Trophoblast cell (in vitro differentiated cells and primary cell): ENCODE data around the gene SRPK2.
A peak's percentile ranks its signal among the peaks of the same experiment; 100 is the strongest.
"Not testable (repeated sequence)": the region's sequence is repeated elsewhere in the genome, so short reads cannot be mapped to it uniquely, and the experiment has no call there.

Experiments
- DNase-seq, 2 donors: peaks; one replicate each; pipeline ENCODE4 v3.0.0-alpha.2; 2016
- H2AFZ ChIP-seq: 2 replicates; pipeline ENCODE4 v1.6.1; 2013; ENCODE audit warnings: low read length, moderate library complexity, mild to moderate bottlenecking; ENCODE audit not compliant: insufficient read depth, poor library complexity
- H2AK5ac ChIP-seq: 2 replicates; pipeline ENCODE4 v1.6.1; 2013; ENCODE audit warnings: mild to moderate bottlenecking, low read length
- H2BK120ac ChIP-seq: 2 replicates; pipeline ENCODE4 v1.6.1; 2013; ENCODE audit warnings: low read length, mild to moderate bottlenecking, moderate library complexity; ENCODE audit not compliant: insufficient read depth, poor library complexity
- H2BK12ac ChIP-seq: 2 replicates; pipeline ENCODE4 v1.6.1; 2013; ENCODE audit warnings: mild to moderate bottlenecking, low read length, moderate library complexity
- H2BK5ac ChIP-seq: 2 replicates; pipeline ENCODE4 v1.6.1; 2013; ENCODE audit warnings: low read length, low read depth, moderate library complexity, mild to moderate bottlenecking; ENCODE audit not compliant: poor library complexity
- H3K14ac ChIP-seq: 2 replicates; pipeline ENCODE4 v1.6.1; 2013; ENCODE audit warnings: mild to moderate bottlenecking, low read length
- H3K18ac ChIP-seq: 2 replicates; pipeline ENCODE4 v1.6.1; 2013; ENCODE audit warnings: mild to moderate bottlenecking, low read length
- H3K23ac ChIP-seq: 2 replicates; pipeline ENCODE4 v1.6.1; 2013; ENCODE audit warnings: low read length
- H3K27ac ChIP-seq: 2 replicates; pipeline ENCODE4 v1.5.1; 2013; ENCODE audit warnings: low read depth, mild to moderate bottlenecking, inconsistent platforms, low read length, moderate library complexity
- H3K27me3 ChIP-seq: 2 replicates; pipeline ENCODE4 v1.6.1; 2013; ENCODE audit warnings: inconsistent platforms, mild to moderate bottlenecking, low read length, moderate library complexity; ENCODE audit not compliant: insufficient read depth
- H3K36me3 ChIP-seq, 2 experiments: 1 replicate in 1 of 2; 2 replicates in 1 of 2; pipeline ENCODE4 v1.6.1; 2013; ENCODE audit warnings: low read length in 2 of 2, mild to moderate bottlenecking in 2 of 2, moderate library complexity in 1 of 2; ENCODE audit not compliant: insufficient read depth in 2 of 2, control insufficient read depth in 1 of 2
- H3K4ac ChIP-seq: 2 replicates; pipeline ENCODE4 v1.6.1; 2013; ENCODE audit warnings: low read depth, mild to moderate bottlenecking, low read length, moderate library complexity
- H3K4me1 ChIP-seq, 2 experiments: 1 replicate in 1 of 2; 2 replicates in 1 of 2; pipeline ENCODE4 v1.6.1; 2013; ENCODE audit warnings: low read length in 2 of 2, mild to moderate bottlenecking in 2 of 2, moderate library complexity in 1 of 2; ENCODE audit not compliant: insufficient read depth in 2 of 2, control insufficient read depth in 1 of 2
- H3K4me2 ChIP-seq: 2 replicates; pipeline ENCODE4 v1.6.1; 2013; ENCODE audit warnings: inconsistent platforms, mild to moderate bottlenecking, low read length, moderate library complexity
- H3K4me3 ChIP-seq: 2 replicates; pipeline ENCODE4 v1.5.1; 2013; ENCODE audit warnings: mild to moderate bottlenecking, low read depth, low read length, inconsistent platforms
- H3K79me1 ChIP-seq: one replicate; pipeline ENCODE4 v1.6.1; 2013; ENCODE audit warnings: low read length
- H3K79me2 ChIP-seq: 2 replicates; pipeline ENCODE4 v1.6.1; 2013; ENCODE audit warnings: low read length, mild to moderate bottlenecking; ENCODE audit not compliant: control insufficient read depth, insufficient read depth, poor library complexity
- H3K9ac ChIP-seq: 2 replicates; pipeline ENCODE4 v1.6.1; 2013; ENCODE audit warnings: mild to moderate bottlenecking, low read length
- H3K9me3 ChIP-seq: 2 replicates; pipeline ENCODE4 v1.6.1; 2013; ENCODE audit warnings: low read depth, mild to moderate bottlenecking, control low read depth, inconsistent platforms, low read length; ENCODE audit not compliant: insufficient read depth
- H4K12ac ChIP-seq: 2 replicates; pipeline ENCODE4 v1.6.1; 2013; ENCODE audit warnings: low read depth, mild to moderate bottlenecking, low read length, moderate library complexity
- H4K8ac ChIP-seq: 2 replicates; pipeline ENCODE4 v1.6.1; 2013; ENCODE audit warnings: low read depth, mild to moderate bottlenecking, low read length, moderate library complexity
- H4K91ac ChIP-seq: one replicate; pipeline ENCODE4 v1.6.1; 2013; ENCODE audit warnings: low read depth, mild to moderate bottlenecking, low read length, moderate library complexity
- WGBS: extraction: QIAGEN DNeasy Blood & Tissue Kit; methylation state at CpG from one replicate; pipeline ENCODE4 v1.1.7; 2013; ENCODE audit warnings: missing lambda C conversion rate; ENCODE audit not compliant: insufficient read length, insufficient coverage; ENCODE audit errors: extremely low coverage; 5-methylcytosine and 5-hydroxymethylcytosine counted together

Gene SRPK2

DNA sequence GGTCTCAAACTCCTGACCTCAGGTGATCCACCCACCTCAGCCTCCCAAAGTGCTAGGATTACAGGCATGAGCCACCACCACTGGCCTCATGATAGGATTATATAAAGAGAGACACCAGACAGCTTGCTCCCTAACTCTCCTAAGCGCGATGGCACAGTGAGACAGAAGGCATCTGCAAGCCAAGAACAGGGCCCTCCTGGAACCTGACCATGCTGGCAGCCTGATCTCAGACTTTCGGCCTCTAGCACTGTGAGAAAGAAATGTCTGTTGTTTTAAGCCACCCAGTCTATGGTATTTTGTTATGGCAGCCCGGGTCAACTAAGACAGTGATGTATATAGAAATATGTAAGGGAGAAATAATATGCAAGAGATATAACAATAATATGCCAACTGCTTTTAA is 51.2 kb downstream of the SRPK2 start:
- peaks cover 0 to 2% of the 10 kb centered on the region in 2 experiments for H3K4me1 ChIP-seq
- no peak overlapping the region for H4K91ac ChIP-seq
- H3K4ac ChIP-seq = peak overlapping the region; percentile 12
- H2BK12ac ChIP-seq = no peak overlapping the region
- no peaks in the 10 kb centered on the region for H3K9me3 ChIP-seq
- no peak overlapping the region for H2BK5ac ChIP-seq
- H3K14ac ChIP-seq = no peak overlapping the region
- no peak for DNase-seq
- H3K79me2 ChIP-seq = peaks cover 2% of the 10 kb centered on the region
- WGBS = no CpG with 5 or more reads among the region's 4 CpGs
- no peak overlapping the region for H3K18ac ChIP-seq
- no peak overlapping the region for H3K4me2 ChIP-seq
- H3K36me3 ChIP-seq = peaks cover 0 to 2% of the 10 kb centered on the region in 2 experiments
- no peak overlapping the region for H3K4me3 ChIP-seq
- no peak overlapping the region for H2BK120ac ChIP-seq
- H3K79me1 ChIP-seq = no peaks in the 10 kb centered on the region
- H3K23ac ChIP-seq = no peak overlapping the region
- no peak overlapping the region for H3K9ac ChIP-seq
- no peak overlapping the region for H4K8ac ChIP-seq
- no peak overlapping the region for H3K27ac ChIP-seq
- H4K12ac ChIP-seq = no peak overlapping the region
- H2AK5ac ChIP-seq = no peak overlapping the region
- H2AFZ ChIP-seq = no peak overlapping the region
- no peaks in the 10 kb centered on the region for H3K27me3 ChIP-seq

DNA sequence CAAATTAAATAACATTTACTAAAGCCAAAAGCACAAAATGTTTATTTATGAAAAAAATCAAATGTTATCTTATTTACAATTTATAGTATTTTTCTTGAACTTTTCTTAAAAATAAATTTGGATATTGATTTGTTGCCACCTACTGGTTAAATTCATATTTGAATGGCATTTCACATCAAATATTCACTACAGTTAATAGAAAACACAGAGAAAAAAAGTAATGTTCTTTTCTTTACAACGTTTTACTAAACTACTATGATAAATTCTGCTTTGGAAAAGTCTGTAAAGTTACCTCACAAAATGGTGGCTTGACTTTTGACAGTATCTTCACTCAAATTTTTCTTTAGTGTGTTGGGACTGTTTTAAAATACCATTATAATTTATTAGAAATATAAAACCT is 52.7 kb downstream of the SRPK2 start:
- H3K4me2 ChIP-seq = no peak overlapping the region

DNA sequence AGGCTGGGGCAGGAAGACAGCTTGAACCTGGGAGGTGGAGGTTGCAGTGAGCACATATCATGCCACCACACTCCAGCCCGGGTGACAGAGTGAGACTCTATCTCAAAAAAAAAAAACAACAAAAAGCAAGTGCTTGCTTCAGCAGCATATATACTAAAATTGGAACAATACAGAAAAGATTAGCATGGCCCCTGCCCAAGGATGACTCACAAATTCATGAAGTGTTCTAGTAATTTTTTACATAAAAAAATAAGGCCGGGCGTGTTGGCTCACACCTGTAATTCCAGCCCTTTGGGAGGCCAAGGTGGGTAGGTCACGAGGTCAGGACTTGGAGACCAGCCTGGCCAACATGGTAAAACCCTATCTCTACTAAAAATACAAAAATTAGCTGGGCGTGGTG is 56.1 kb downstream of the SRPK2 start:
- H3K27ac ChIP-seq, H3K23ac ChIP-seq, H4K8ac ChIP-seq, H3K4me1 ChIP-seq, H3K79me1 ChIP-seq, H3K9ac ChIP-seq, H3K18ac ChIP-seq, H3K4me3 ChIP-seq, H2BK120ac ChIP-seq, H2AK5ac ChIP-seq, H2BK5ac ChIP-seq, H3K79me2 ChIP-seq, H3K4ac ChIP-seq, H3K14ac ChIP-seq, H3K27me3 ChIP-seq, H3K4me2 ChIP-seq, H4K91ac ChIP-seq, DNase-seq, H4K12ac ChIP-seq, H2AFZ ChIP-seq, H3K9me3 ChIP-seq, H3K36me3 ChIP-seq, H2BK12ac ChIP-seq: not testable (repeated sequence)
- WGBS = no CpG with 5 or more reads among the region's 5 CpGs

More for the DNA sequence above, 52.7 kb downstream of the SRPK2 start:
- no peak overlapping the region for H3K18ac ChIP-seq
- WGBS = no CpG with 5 or more reads among the region's 1 CpG
- no peak overlapping the region for H2AK5ac ChIP-seq
- no peak overlapping the region for H2BK120ac ChIP-seq
- H2AFZ ChIP-seq = no peak overlapping the region
- no peaks in the 10 kb centered on the region for H3K9me3 ChIP-seq
- no peak overlapping the region for H4K8ac ChIP-seq
- no peak overlapping the region for H3K4ac ChIP-seq
- no peaks in the 10 kb centered on the region for H3K79me1 ChIP-seq
- H2BK5ac ChIP-seq = no peak overlapping the region
- peak in 1 of 2 donors; percentile 10 for DNase-seq
- peaks cover 3% of the 10 kb centered on the region for H3K79me2 ChIP-seq
- no peaks in the 10 kb centered on the region for H3K27me3 ChIP-seq
- H3K4me1 ChIP-seq = no peaks in the 10 kb centered on the region
- H3K4me3 ChIP-seq = no peak overlapping the region
- no peak overlapping the region for H3K23ac ChIP-seq
- no peak overlapping the region for H3K9ac ChIP-seq
- no peak overlapping the region for H3K14ac ChIP-seq
- H4K12ac ChIP-seq = no peak overlapping the region
- no peak overlapping the region for H2BK12ac ChIP-seq
- no peak overlapping the region for H4K91ac ChIP-seq
- no peak overlapping the region for H3K27ac ChIP-seq
- H3K36me3 ChIP-seq = peaks cover 0 to 2% of the 10 kb centered on the region in 2 experiments

DNA sequence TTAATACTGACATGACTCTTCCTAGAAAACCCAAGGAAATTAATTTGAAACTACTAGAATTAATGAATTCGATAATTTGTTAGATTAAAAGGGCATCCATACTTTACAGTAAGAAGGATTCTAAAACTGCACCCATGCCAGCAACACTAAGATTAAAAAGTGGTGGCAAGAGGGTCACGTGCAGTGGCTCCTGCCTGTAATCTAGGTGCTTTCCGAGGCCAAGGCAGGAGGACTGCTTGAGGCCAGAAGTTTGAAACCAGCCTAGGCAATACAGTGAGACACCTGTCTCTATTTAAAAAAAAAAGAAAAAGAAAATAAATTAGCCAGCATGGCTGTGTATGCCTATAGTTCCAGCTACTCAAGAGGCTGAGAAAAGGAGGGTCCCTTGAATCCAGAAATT is 58.2 kb downstream of the SRPK2 start:
- Histone ChIP-seq H4K91ac (no peak overlapping the region), H3K23ac (no peak overlapping the region), H3K79me1 (no peaks in the 10 kb centered on the region), H3K36me3 (peaks cover 0 to 2% of the 10 kb centered on the region in 2 experiments), H3K9me3 (no peaks in the 10 kb centered on the region), H3K27ac (no peak overlapping the region), H3K18ac (no peak overlapping the region), H3K4me1 (no peaks in the 10 kb centered on the region), H2BK5ac (no peak overlapping the region), H3K4me2 (no peak overlapping the region), H2AFZ (no peak overlapping the region), H4K12ac (no peak overlapping the region), H4K8ac (no peak overlapping the region), H3K4me3 (no peak overlapping the region), H3K79me2 (peaks cover 6% of the 10 kb centered on the region), H3K9ac (no peak overlapping the region), H3K27me3 (no peaks in the 10 kb centered on the region), H2AK5ac (no peak overlapping the region), H3K4ac (no peak overlapping the region), H3K14ac (no peak overlapping the region), H2BK120ac (no peak overlapping the region), H2BK12ac (no peak overlapping the region)
- WGBS = no CpG with 5 or more reads among the region's 3 CpGs
- no peak for DNase-seq
